GM12873 (cell line): ENCODE data around the gene RAD51B.

Experiments
- CTCF ChIP-seq: IDR thresholded peaks from 2 replicates; pipeline ENCODE4 v1.5.1; 2012; ENCODE audit warnings: low read depth, mild to moderate bottlenecking, moderate library complexity, low read length, control low read depth; ENCODE audit not compliant: insufficient read depth; ENCODE audit errors: missing control alignments

RAD51B gene

DNA sequence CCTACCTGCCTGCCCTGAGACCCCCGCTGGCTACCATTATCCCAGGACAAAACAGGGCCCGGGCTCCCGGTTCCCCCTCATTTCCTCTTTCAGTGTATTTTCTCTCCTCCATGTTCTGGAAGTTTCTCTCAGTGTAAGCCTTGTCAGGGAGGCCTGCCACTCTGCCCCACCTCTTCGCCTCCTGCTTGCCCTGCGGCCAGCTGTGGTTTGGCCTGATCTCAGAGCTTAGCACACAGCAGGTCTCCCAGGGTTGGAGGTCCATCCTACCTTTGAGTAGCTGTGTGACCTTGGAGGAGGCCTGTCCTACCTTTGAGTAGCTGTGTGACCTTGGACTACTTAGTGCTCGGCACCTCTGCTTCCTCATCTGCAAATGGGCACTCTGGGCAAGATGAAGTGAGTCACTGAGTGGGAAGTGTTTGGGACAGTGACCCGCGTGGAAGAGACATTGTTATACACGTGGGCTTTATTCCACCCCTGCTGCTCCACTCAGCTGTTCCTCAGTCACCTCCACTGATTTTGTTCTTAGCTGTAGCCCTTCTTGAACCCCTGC is 760.6 kb downstream of the RAD51B start:
- TF ChIP-seq CTCF, result no peak

DNA sequence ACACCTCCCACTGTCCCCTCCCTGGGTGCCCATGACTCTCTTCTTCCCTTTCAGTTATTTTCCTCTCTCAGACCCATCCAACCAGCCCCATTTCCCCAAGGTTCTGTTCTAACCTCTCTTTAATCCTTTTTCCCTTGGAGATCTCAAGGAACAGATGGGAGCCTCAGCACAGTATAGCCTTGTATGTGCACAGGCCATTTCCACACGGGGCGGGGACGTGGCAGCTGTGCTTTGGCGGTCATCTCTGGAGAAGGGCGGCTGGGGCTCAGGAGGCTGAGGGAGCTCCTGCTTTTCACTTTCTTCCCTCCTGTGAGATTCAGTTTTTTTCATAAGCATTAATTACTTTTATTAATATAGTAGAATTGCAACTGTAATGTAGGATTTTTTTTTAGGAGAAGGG is 761.1 kb downstream of the RAD51B start:
- no peak for TF ChIP-seq CTCF

DNA sequence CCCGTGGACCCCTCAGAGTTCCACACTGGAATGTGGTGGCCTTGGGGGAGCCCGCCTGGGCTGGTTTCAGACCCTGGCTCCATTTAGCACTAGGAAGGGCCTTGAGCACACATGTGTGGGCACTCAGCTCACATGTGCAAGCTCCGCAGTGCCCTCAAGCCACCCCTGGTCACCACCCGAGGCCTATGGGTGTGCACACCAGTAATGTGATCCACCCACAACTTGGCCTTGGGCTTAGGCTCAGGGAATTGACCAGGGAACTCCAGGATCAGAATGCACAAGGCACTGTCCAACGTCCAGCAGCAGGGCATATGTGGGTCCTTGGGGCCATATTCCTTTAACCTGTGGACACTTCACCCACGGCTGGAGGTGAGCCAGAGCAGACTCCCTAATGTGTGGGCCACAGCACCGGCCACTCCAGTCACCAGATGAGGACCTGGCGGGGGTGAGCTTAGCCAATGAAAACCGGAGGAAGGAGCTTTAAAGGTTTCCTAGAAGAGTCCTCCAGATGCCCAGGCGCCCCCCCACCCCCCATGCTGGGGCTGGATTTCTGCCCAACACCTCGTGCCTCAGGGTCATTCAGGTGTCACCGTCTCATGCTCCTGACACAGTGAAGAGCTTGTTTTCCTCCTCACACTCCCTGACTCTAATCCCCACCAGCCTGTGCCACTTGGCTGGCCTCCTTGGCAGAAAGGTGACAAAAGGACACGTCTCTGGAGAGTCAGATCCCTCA is 764.1 kb downstream of the RAD51B start:
- TF ChIP-seq CTCF, result no peak

DNA sequence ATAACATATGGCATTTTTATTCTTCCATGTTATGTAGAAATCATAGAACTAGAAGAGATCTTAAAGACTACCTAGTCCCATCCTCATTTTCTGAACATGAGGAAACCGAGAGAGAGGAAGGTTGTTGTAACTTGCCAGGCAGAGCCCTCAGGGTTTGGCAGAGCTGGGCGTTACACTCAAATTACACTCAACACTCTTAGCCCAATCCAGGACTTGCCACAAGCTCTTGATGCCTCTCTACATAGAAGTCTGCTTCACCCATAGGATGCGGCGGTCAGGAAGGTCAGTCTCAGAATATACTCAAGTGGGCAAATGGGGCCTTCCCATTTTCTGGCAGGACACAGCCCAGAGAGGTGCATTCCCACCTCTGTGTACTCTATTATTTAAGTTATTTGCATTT is 765.2 kb downstream of the RAD51B start:
- TF ChIP-seq CTCF, result no peak

GRCh38 chr14:68585690-68586089 is 766.1 kb downstream of the RAD51B start:
- TF ChIP-seq CTCF, result no peak

DNA sequence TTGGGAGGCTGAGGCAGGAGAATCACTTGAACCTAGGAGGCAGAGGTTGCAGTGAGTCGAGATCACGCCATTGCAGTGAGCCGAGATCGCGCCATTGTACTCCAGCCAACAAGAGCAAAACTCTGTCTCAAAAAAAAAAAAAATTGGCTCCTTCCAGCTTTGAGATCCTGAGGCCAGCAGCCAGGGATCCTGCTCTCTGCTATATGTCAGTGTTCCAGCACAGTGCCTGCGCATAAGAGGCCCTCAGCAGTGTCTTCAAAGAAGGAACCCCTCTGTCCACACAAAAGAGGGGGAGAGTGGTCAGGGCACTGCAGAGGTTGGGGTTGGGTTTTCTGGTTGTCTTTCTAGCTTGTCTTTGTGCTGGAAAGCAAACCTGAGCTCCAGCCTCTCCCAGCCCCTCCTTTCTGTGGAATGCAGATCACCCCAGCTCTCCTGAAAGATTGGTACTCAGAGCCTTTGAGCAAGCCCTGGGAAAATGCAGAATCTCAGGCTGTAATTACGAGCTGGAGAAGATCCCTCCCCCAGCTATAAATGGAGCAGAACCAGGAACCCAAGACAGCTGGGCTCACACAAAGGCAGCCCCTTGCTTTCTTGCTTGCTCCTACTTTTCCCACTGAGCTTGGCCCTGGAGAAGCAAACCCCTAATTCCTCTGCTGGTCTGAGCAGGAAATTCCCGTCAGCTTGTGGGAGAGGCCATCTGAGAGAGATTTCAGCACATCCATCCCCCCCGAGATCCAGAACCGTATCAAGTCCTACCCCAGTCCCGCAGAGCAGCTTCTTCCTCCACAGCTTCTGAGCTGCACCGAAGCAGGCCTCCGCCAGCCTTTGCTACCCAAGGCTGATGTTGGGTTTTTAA is 767.5 kb downstream of the RAD51B start:
- TF ChIP-seq CTCF, result no peak

DNA sequence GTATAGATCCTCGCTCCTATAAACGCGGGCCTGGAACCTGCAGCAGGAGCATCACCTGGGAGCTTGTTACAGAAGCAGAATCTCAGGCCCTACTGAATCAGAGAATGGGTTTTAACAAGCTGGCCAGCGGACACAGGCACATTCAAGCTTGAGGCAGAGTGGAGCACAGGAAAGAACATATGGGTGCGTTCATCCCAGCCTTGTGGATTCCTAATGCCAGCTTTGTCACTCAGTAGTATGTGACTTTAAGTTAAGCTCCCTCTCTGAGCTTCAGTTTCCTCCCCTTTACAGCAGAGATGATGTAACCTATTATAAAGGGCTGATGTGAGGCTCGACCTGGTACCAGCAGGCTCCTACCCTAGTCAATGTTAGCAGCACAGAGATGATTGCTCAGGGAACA is 768.4 kb downstream of the RAD51B start:
- TF ChIP-seq CTCF, result no peak
